Measurements from ENCODE around the gene SLC29A4.
"Not testable (repeated sequence)": the region's sequence is repeated elsewhere in the genome, so short reads cannot be mapped to it uniquely, and the experiment has no call there.

Gene SLC29A4

DNA sequence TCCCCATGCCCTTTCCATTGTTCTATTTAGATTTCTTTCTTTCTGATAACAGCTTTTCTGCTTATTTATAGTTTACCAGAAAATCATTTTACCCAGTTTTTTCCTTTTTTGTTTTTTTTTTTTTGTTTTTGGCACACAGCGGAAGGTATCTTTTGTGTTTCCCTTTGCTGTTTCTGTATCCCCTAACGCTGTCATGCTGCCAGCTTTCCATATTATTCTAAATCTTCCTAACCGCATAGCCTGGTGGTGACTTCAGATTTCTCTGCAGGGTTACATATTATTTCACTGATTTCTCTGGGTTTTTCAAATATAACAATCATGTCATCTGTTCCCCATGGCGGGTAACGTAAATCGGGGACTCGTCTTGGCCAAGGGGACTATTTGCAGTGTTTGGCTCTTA is 4.0 kb upstream of the SLC29A4 start:
- H2AK5ac ChIP-seq (ENCODE audit: low read depth, low read length): no peak overlapping the region
- no peaks in the 10 kb centered on the region for H3K4me1 ChIP-seq (ENCODE audit: control insufficient read depth in 2 of 2, insufficient read depth in 1 of 2, low read depth in 1 of 2, low read length in 2 of 2)
- no peak overlapping the region for H2BK120ac ChIP-seq (ENCODE audit: low read depth, low read length)
- no peaks in the 10 kb centered on the region for H3K9me3 ChIP-seq (replicated peaks in 1 of 2; ENCODE audit: control insufficient read depth in 2 of 2, insufficient read depth in 1 of 2, low read depth in 1 of 2, low read length in 2 of 2)
- no peaks in the 10 kb centered on the region for H3K79me1 ChIP-seq (ENCODE audit: low read depth, low read length)
- no peak overlapping the region for H3K18ac ChIP-seq (ENCODE audit: low read length)
- WGBS, 2 donors (ENCODE audit: extremely low coverage in 2 of 2, insufficient read length in 2 of 2, insufficient replicate concordance in 1 of 2): no CpG with 5 or more reads among the region's 7 CpGs
- H3K4me2 ChIP-seq (ENCODE audit: insufficient read depth, low read length, poor library complexity, severe bottlenecking): no peak overlapping the region
- no peak overlapping the region for H3K9ac ChIP-seq (ENCODE audit: low read depth, low read length, poor library complexity)
- no peaks in the 10 kb centered on the region for H3K36me3 ChIP-seq (replicated peaks in 1 of 2; ENCODE audit: control insufficient read depth in 2 of 2, insufficient read depth in 2 of 2, low read length in 2 of 2)
- no peak overlapping the region for H3K14ac ChIP-seq (ENCODE audit: low read length)
- no peak overlapping the region for H3K27ac ChIP-seq (replicated peaks; ENCODE audit: low read length)
- H3K23ac ChIP-seq (ENCODE audit: low read depth, low read length, poor library complexity): no peak overlapping the region
- H3K27me3 ChIP-seq (ENCODE audit: control insufficient read depth in 3 of 3, insufficient read depth in 3 of 3, low read depth in 1 of 3, low read length in 3 of 3): peaks cover 0 to 6% (median 0%) of the 10 kb centered on the region in 3 experiments
- H3K4me3 ChIP-seq (ENCODE audit: low read length in 2 of 2): no peak overlapping the region
- no peak overlapping the region for H4K8ac ChIP-seq (ENCODE audit: low read depth, low read length)
- DNase-seq (ENCODE audit: low spot score): no peak
- H2AFZ ChIP-seq (ENCODE audit: low read length): no peak overlapping the region
- H2BK12ac ChIP-seq (ENCODE audit: low read length): no peak overlapping the region
- no peak overlapping the region for H2BK5ac ChIP-seq (ENCODE audit: low read length)
- H2BK15ac ChIP-seq (ENCODE audit: low read length): no peak overlapping the region
- no peak overlapping the region for H3K4ac ChIP-seq (ENCODE audit: low read length)
- no peak overlapping the region for H4K91ac ChIP-seq (ENCODE audit: low read depth, low read length, poor library complexity)

DNA sequence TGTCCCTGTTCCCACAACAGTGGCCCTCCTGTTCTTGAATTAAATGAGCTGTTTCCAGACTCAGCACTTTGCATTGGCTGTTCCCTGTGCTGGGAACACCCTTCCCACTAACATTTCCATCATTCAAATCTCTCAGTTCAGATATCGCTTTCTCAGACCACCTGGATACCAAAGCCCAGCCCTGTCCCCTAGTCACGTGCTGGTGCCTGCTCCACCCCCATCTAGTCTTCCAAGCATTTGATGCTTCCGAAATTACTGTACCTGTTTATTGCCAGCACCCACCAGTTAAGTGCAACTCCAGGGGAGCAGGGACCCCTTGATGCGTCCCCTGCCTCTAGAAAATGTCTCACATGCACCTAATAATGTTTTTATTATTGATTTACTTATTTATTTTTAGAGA is 3.0 kb upstream of the SLC29A4 start:
- no peak overlapping the region for H2AFZ ChIP-seq (ENCODE audit: low read length)

DNA sequence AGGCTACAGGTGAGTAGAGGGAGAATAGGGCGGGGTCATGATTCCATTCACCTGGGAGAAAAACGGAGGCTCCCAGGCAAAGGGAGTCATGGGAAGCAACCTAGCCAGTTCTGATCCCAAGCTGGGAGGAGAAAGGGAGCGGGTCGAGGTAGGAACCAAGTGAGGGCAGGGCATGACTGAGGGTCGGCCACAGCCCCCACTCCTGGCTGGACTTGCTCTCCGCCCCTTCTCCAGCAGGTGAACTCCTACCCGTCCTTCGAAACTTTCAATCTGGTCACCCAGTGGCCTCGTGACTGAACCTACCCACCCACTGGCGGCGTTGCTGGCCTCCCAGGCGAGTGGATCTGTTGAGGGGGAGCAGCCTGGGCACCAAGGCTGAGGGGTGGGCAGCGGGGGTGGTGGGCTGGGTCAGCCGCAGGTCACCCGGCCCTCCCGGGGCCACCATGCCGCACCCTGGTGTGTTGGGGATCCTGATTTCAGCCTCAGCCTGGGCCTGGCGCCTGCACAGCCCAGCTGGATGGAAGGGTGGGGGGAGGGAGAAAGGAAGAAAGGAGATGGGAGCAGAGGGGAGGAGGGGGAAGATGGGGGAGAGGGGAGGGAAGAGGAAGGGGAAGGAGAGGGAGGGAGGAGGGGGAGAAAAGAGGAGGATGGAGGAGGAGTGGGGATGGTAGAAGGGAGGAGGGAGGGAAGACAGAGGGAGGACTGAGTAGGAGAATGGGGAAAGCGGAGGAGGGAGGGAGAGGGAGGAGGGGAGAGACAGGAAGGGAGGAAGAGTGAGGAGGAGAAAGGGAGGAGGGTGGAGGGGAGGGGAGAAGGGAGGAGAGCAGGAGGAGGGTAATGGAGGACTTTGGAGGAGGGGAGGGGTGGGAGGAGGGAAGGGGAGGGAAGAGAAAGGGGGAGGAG is 894 bp upstream of the SLC29A4 start:
- not testable (repeated sequence) for H2BK120ac ChIP-seq (ENCODE audit: low read depth, low read length); H3K79me1 ChIP-seq (ENCODE audit: low read depth, low read length); DNase-seq (ENCODE audit: low spot score); H2BK15ac ChIP-seq (ENCODE audit: low read length); H3K9ac ChIP-seq (ENCODE audit: low read depth, low read length, poor library complexity); H3K4me2 ChIP-seq (ENCODE audit: insufficient read depth, low read length, poor library complexity, severe bottlenecking); H3K14ac ChIP-seq (ENCODE audit: low read length); H3K27ac ChIP-seq (replicated peaks; ENCODE audit: low read length); H3K27me3 ChIP-seq (ENCODE audit: control insufficient read depth in 3 of 3, insufficient read depth in 3 of 3, low read depth in 1 of 3, low read length in 3 of 3); H2AK5ac ChIP-seq (ENCODE audit: low read depth, low read length); H3K23ac ChIP-seq (ENCODE audit: low read depth, low read length, poor library complexity); H2BK5ac ChIP-seq (ENCODE audit: low read length); H3K36me3 ChIP-seq (replicated peaks in 1 of 2; ENCODE audit: control insufficient read depth in 2 of 2, insufficient read depth in 2 of 2, low read length in 2 of 2); H3K4me1 ChIP-seq (ENCODE audit: control insufficient read depth in 2 of 2, insufficient read depth in 1 of 2, low read depth in 1 of 2, low read length in 2 of 2); H2BK12ac ChIP-seq (ENCODE audit: low read length); H3K9me3 ChIP-seq (replicated peaks in 1 of 2; ENCODE audit: control insufficient read depth in 2 of 2, insufficient read depth in 1 of 2, low read depth in 1 of 2, low read length in 2 of 2); H4K8ac ChIP-seq (ENCODE audit: low read depth, low read length); H3K4ac ChIP-seq (ENCODE audit: low read length); H3K4me3 ChIP-seq (ENCODE audit: low read length in 2 of 2); H4K91ac ChIP-seq (ENCODE audit: low read depth, low read length, poor library complexity); H2AFZ ChIP-seq (ENCODE audit: low read length)
- H3K18ac ChIP-seq (ENCODE audit: low read length): peak overlapping the region; percentile 19
- no CpG with 5 or more reads among the region's 19 CpGs for WGBS, 2 donors (ENCODE audit: extremely low coverage in 2 of 2, insufficient read length in 2 of 2, insufficient replicate concordance in 1 of 2)

More for the DNA sequence above, 3.0 kb upstream of the SLC29A4 start:
- peaks cover 4% of the 10 kb centered on the region for H3K79me1 ChIP-seq (ENCODE audit: low read depth, low read length)
- H3K4ac ChIP-seq (ENCODE audit: low read length): no peak overlapping the region
- no peak overlapping the region for H3K4me2 ChIP-seq (ENCODE audit: insufficient read depth, low read length, poor library complexity, severe bottlenecking)
- no peak overlapping the region for H2BK15ac ChIP-seq (ENCODE audit: low read length)
- H3K9me3 ChIP-seq (replicated peaks in 1 of 2; ENCODE audit: control insufficient read depth in 2 of 2, insufficient read depth in 1 of 2, low read depth in 1 of 2, low read length in 2 of 2): no peaks in the 10 kb centered on the region
- H4K91ac ChIP-seq (ENCODE audit: low read depth, low read length, poor library complexity): no peak overlapping the region
- no peak overlapping the region for H4K8ac ChIP-seq (ENCODE audit: low read depth, low read length)
- WGBS, 2 donors (ENCODE audit: extremely low coverage in 2 of 2, insufficient read length in 2 of 2, insufficient replicate concordance in 1 of 2): no CpG with 5 or more reads among the region's 4 CpGs
- H2BK120ac ChIP-seq (ENCODE audit: low read depth, low read length): no peak overlapping the region
- DNase-seq (ENCODE audit: low spot score): no peak
- no peak overlapping the region for H3K18ac ChIP-seq (ENCODE audit: low read length)
- H2AK5ac ChIP-seq (ENCODE audit: low read depth, low read length): no peak overlapping the region
- H3K27me3 ChIP-seq (ENCODE audit: control insufficient read depth in 3 of 3, insufficient read depth in 3 of 3, low read depth in 1 of 3, low read length in 3 of 3): peaks cover 0 to 6% (median 2%) of the 10 kb centered on the region in 3 experiments
- H3K4me3 ChIP-seq (ENCODE audit: low read length in 2 of 2): no peak overlapping the region
- no peak overlapping the region for H3K9ac ChIP-seq (ENCODE audit: low read depth, low read length, poor library complexity)
- H3K23ac ChIP-seq (ENCODE audit: low read depth, low read length, poor library complexity): no peak overlapping the region
- no peak overlapping the region for H3K27ac ChIP-seq (replicated peaks; ENCODE audit: low read length)
- no peak overlapping the region for H2BK12ac ChIP-seq (ENCODE audit: low read length)
- peaks cover 2 to 5% of the 10 kb centered on the region in 2 donors for H3K4me1 ChIP-seq (ENCODE audit: control insufficient read depth in 2 of 2, insufficient read depth in 1 of 2, low read depth in 1 of 2, low read length in 2 of 2)
- no peaks in the 10 kb centered on the region for H3K36me3 ChIP-seq (replicated peaks in 1 of 2; ENCODE audit: control insufficient read depth in 2 of 2, insufficient read depth in 2 of 2, low read length in 2 of 2)
- no peak overlapping the region for H2BK5ac ChIP-seq (ENCODE audit: low read length)
- H3K14ac ChIP-seq (ENCODE audit: low read length): no peak overlapping the region

DNA sequence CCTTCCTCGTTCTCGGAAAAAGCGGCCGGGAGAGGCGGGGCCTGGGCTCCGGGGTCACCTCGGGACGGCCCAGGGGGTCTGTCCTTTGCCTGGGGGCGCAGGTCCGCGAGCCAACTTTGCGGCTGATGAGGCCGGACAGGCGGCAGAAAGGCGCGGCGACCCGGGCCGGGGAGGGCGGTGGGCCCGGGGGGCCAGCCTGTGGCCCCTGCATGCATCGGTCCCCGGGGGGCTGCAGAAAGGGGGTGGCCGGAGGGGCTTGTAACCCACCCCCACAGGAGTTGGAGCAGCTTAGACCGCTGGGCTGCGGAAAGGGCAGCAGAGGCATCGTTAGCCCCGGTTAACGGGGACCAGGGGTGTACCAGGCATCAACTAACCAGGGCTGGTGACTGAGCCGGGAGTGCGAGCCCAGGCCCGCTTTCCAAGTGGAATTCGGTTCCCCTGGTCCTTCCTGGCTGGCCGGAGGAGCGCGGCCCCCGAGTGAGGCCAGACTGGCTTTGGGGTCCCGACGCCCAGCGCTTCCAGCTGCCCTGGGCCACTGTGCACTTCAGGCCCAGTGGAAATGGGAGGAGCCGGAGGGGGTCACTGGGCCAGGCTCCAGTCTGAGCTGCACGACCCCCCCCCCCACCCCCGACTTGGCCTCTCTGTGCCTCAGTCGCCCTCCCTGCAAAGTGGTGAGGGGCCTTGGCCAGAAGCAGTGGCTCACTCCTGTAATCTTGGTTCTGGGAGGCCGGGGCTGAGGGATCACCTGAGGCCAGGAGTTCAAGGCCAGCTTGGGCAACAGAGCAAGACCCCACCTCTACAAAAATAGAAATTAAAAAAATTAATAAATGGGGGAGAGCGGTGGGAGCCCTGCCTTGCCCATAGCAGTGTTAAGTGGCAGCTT is 919 bp downstream of the SLC29A4 start:
- peak overlapping the region; percentile 96 for H2AK5ac ChIP-seq (ENCODE audit: low read depth, low read length)
- DNase-seq (ENCODE audit: low spot score): no peak
- H3K14ac ChIP-seq (ENCODE audit: low read length): peak overlapping the region; percentile 31
- H3K4me1 ChIP-seq (ENCODE audit: control insufficient read depth in 2 of 2, insufficient read depth in 1 of 2, low read depth in 1 of 2, low read length in 2 of 2): peaks cover 3 to 8% of the 10 kb centered on the region in 2 donors
- no peak overlapping the region for H3K23ac ChIP-seq (ENCODE audit: low read depth, low read length, poor library complexity)
- H4K8ac ChIP-seq (ENCODE audit: low read depth, low read length): no peak overlapping the region
- WGBS, 2 donors (ENCODE audit: extremely low coverage in 2 of 2, insufficient read length in 2 of 2, insufficient replicate concordance in 1 of 2): no CpG with 5 or more reads among the region's 46 CpGs
- peak overlapping the region; percentile 86 for H3K4me2 ChIP-seq (ENCODE audit: insufficient read depth, low read length, poor library complexity, severe bottlenecking)
- peak overlapping the region; percentile 67 for H2BK15ac ChIP-seq (ENCODE audit: low read length)
- H3K27me3 ChIP-seq (ENCODE audit: control insufficient read depth in 3 of 3, insufficient read depth in 3 of 3, low read depth in 1 of 3, low read length in 3 of 3): peaks cover 0 to 2% (median 0%) of the 10 kb centered on the region in 3 experiments
- no peak overlapping the region for H2BK12ac ChIP-seq (ENCODE audit: low read length)
- no peak overlapping the region for H3K27ac ChIP-seq (replicated peaks; ENCODE audit: low read length)
- peaks cover 4% of the 10 kb centered on the region for H3K79me1 ChIP-seq (ENCODE audit: low read depth, low read length)
- peak overlapping the region; percentile 70 to 78 for H3K4me3 ChIP-seq (ENCODE audit: low read length in 2 of 2)
- H4K91ac ChIP-seq (ENCODE audit: low read depth, low read length, poor library complexity): no peak overlapping the region
- H3K9ac ChIP-seq (ENCODE audit: low read depth, low read length, poor library complexity): peak overlapping the region; percentile 84
- H2AFZ ChIP-seq (ENCODE audit: low read length): peak overlapping the region; percentile 83
- H3K9me3 ChIP-seq (replicated peaks in 1 of 2; ENCODE audit: control insufficient read depth in 2 of 2, insufficient read depth in 1 of 2, low read depth in 1 of 2, low read length in 2 of 2): no peaks in the 10 kb centered on the region
- peak overlapping the region; percentile 87 for H3K18ac ChIP-seq (ENCODE audit: low read length)
- H2BK120ac ChIP-seq (ENCODE audit: low read depth, low read length): no peak overlapping the region
- peaks cover 5 to 15% of the 10 kb centered on the region in 2 donors for H3K36me3 ChIP-seq (replicated peaks in 1 of 2; ENCODE audit: control insufficient read depth in 2 of 2, insufficient read depth in 2 of 2, low read length in 2 of 2)
- H3K4ac ChIP-seq (ENCODE audit: low read length): no peak overlapping the region
- H2BK5ac ChIP-seq (ENCODE audit: low read length): no peak overlapping the region
